BE2C (cell line): ENCODE data around the gene OXNAD1.

Experiments
- DNase-seq: peaks from one replicate; pipeline ENCODE4 v3.0.0-alpha.2; 2020
- H3K27me3 ChIP-seq: fragments of 250-450 bp; sonication (Bioruptor Pico); 2 replicates; pipeline ENCODE4 v1.5.1; 2020; ENCODE audit warnings: mild to moderate bottlenecking
- H3K36me3 ChIP-seq: fragments of 250-450 bp; sonication (Bioruptor Pico); 2 replicates; pipeline ENCODE4 v1.5.1; 2020; ENCODE audit warnings: mild to moderate bottlenecking
- H3K4me1 ChIP-seq: fragments of 250-450 bp; sonication (Bioruptor Pico); 2 replicates; pipeline ENCODE4 v1.5.1; 2020
- H3K4me3 ChIP-seq: 2 replicates; pipeline ENCODE4 v1.5.1; 2011; ENCODE audit warnings: low read depth, low read length
- H3K9me3 ChIP-seq: fragments of 250-450 bp; sonication (Bioruptor Pico); 2 replicates; pipeline ENCODE4 v1.5.1; 2020
- CTCF ChIP-seq: IDR thresholded peaks from 2 replicates; pipeline ENCODE4 v1.5.1; 2012; ENCODE audit warnings: mild to moderate bottlenecking, low read depth, low read length

Gene OXNAD1

GRCh38 chr3:16316396-16316795 lies 51.4 kb downstream of the OXNAD1 start:
- Histone ChIP-seq H3K27me3 (no peaks in the 10 kb centered on the region), H3K9me3 (no peaks in the 10 kb centered on the region), H3K4me1 (no peaks in the 10 kb centered on the region), H3K36me3 (no peaks in the 10 kb centered on the region), H3K4me3 (no peak overlapping the region)
- DNase-seq, result no peak
- TF ChIP-seq CTCF, result no peak

- H3K27me3 ChIP-seq, result no peaks in the 10 kb centered on the region
- no peaks in the 10 kb centered on the region for H3K4me1 ChIP-seq
- no peaks in the 10 kb centered on the region for H3K36me3 ChIP-seq
- DNase-seq, result no peak
- no peaks in the 10 kb centered on the region for H3K9me3 ChIP-seq
- TF ChIP-seq CTCF, result no peak
- no peak overlapping the region for H3K4me3 ChIP-seq
Observed at GRCh38 chr3:16316847-16317560, 52.0 kb downstream of the OXNAD1 start.

- H3K4me3 ChIP-seq, result no peak overlapping the region
- H3K27me3 ChIP-seq, result no peaks in the 10 kb centered on the region
- DNase-seq, result no peak
- no peaks in the 10 kb centered on the region for H3K4me1 ChIP-seq
- H3K9me3 ChIP-seq, result no peaks in the 10 kb centered on the region
- no peaks in the 10 kb centered on the region for H3K36me3 ChIP-seq
- no peak for TF ChIP-seq CTCF
Observed at GRCh38 chr3:16317561-16317945, 52.5 kb downstream of the OXNAD1 start.

GRCh38 chr3:16318176-16318575 lies 53.2 kb downstream of the OXNAD1 start:
- H3K4me1 ChIP-seq, result no peaks in the 10 kb centered on the region
- no peaks in the 10 kb centered on the region for H3K27me3 ChIP-seq
- no peak for DNase-seq
- H3K9me3 ChIP-seq, result no peaks in the 10 kb centered on the region
- TF ChIP-seq CTCF, result no peak
- H3K4me3 ChIP-seq, result no peak overlapping the region
- H3K36me3 ChIP-seq, result no peaks in the 10 kb centered on the region

- H3K9me3 ChIP-seq, result no peaks in the 10 kb centered on the region
- no peak overlapping the region for H3K4me3 ChIP-seq
- H3K36me3 ChIP-seq, result no peaks in the 10 kb centered on the region
- no peak; the same call in 1 of the 2 replicates for TF ChIP-seq CTCF
- H3K4me1 ChIP-seq, result no peaks in the 10 kb centered on the region
- no peaks in the 10 kb centered on the region for H3K27me3 ChIP-seq
- no peak for DNase-seq
Observed at GRCh38 chr3:16319307-16319706, 54.3 kb downstream of the OXNAD1 start.

- no peaks in the 10 kb centered on the region for H3K36me3 ChIP-seq
- no peak for TF ChIP-seq CTCF
- no peak for DNase-seq
Observed at GRCh38 chr3:16319723-16320122, 54.7 kb downstream of the OXNAD1 start.

More at GRCh38 chr3:16319723-16320122, 54.7 kb downstream of the OXNAD1 start:
- no peaks in the 10 kb centered on the region for H3K27me3 ChIP-seq
- H3K4me1 ChIP-seq, result no peaks in the 10 kb centered on the region
- no peaks in the 10 kb centered on the region for H3K9me3 ChIP-seq
- no peak overlapping the region for H3K4me3 ChIP-seq
